ENCODE results near the gene ZNF622.

ZNF622 gene

GRCh38 chr5:16489322-16489791 lies 23.8 kb upstream of the ZNF622 start:
- TF ChIP-seq CTCF (IDR thresholded peaks at IDR 0.05; ENCODE audit: low read depth, low read length), result peak; percentile 82
- DNase-seq (ENCODE audit: extremely low read depth, low read depth), result peak; percentile 25

- no peak for TF ChIP-seq CTCF (IDR thresholded peaks at IDR 0.05; ENCODE audit: low read depth, low read length)
Measured at GRCh38 chr5:16487456-16487855, 21.9 kb upstream of the ZNF622 start.

GRCh38 chr5:16486711-16487111 lies 21.1 kb upstream of the ZNF622 start:
- no peak for DNase-seq (ENCODE audit: extremely low read depth, low read depth)
- TF ChIP-seq CTCF (IDR thresholded peaks at IDR 0.05; ENCODE audit: low read depth, low read length), result no peak

More at GRCh38 chr5:16487456-16487855, 21.9 kb upstream of the ZNF622 start:
- DNase-seq (ENCODE audit: extremely low read depth, low read depth), result no peak

- no peak for TF ChIP-seq CTCF (IDR thresholded peaks at IDR 0.05; ENCODE audit: low read depth, low read length)
- DNase-seq (ENCODE audit: extremely low read depth, low read depth), result no peak
Measured at GRCh38 chr5:16485656-16486055, 20.1 kb upstream of the ZNF622 start.

GRCh38 chr5:16484081-16484480 lies 18.5 kb upstream of the ZNF622 start:
- TF ChIP-seq CTCF (IDR thresholded peaks at IDR 0.05; ENCODE audit: low read depth, low read length), result no peak
- no peak for DNase-seq (ENCODE audit: extremely low read depth, low read depth)

GRCh38 chr5:16483361-16483760 lies 17.8 kb upstream of the ZNF622 start:
- TF ChIP-seq CTCF (IDR thresholded peaks at IDR 0.05; ENCODE audit: low read depth, low read length), result no peak
- no peak for DNase-seq (ENCODE audit: extremely low read depth, low read depth)

- TF ChIP-seq CTCF (IDR thresholded peaks at IDR 0.05; ENCODE audit: low read depth, low read length), result no peak
- no peak for DNase-seq (ENCODE audit: extremely low read depth, low read depth)
Measured at GRCh38 chr5:16482891-16483290, 17.3 kb upstream of the ZNF622 start.

All from AG09319 (cell line).